HepG2 (cell line): ENCODE data around the gene SAPCD1. TPM values are rescaled to one million over a fixed set of nuclear protein-coding genes. Genes with fewer than 3 reads are reported as not detected.

Experiments
- CENPBD1 ChIP-seq: sonication (generic); formaldehyde crosslinking; IDR thresholded peaks from 2 replicates; pipeline ENCODE4 v1.8.0; 2022; ENCODE audit warnings: missing genetic modification reagents, low read depth, mild to moderate bottlenecking, borderline replicate concordance
- IRF1 ChIP-seq: sonication (generic); formaldehyde crosslinking; IDR thresholded peaks from 2 replicates; pipeline ENCODE4 v1.4.0; 2020; ENCODE audit warnings: low read depth, mild to moderate bottlenecking, missing genetic modification reagents
- POGK ChIP-seq: sonication (generic); formaldehyde crosslinking; conservative IDR thresholded peaks from 2 replicates; pipeline ENCODE4 v1.8.0; 2022; ENCODE audit warnings: mild to moderate bottlenecking, moderate library complexity, missing genetic modification reagents
- PRDM4 ChIP-seq: sonication (generic); formaldehyde crosslinking; IDR thresholded peaks from 2 replicates; pipeline ENCODE4 v1.9.0; 2021; ENCODE audit warnings: missing genetic modification reagents, borderline replicate concordance
- SSRP1 ChIP-seq: IDR thresholded peaks from 2 replicates; pipeline ENCODE4 v1.6.1; 2016; ENCODE audit warnings: control low read depth
- ZNF280D ChIP-seq: sonication (generic); formaldehyde crosslinking; IDR thresholded peaks from 2 replicates; pipeline ENCODE4 v1.5.1; 2020; ENCODE audit warnings: mild to moderate bottlenecking, missing genetic modification reagents
- ZNF646 ChIP-seq: sonication (generic); formaldehyde crosslinking; IDR thresholded peaks from 2 replicates; pipeline ENCODE4 v1.9.0; 2021; ENCODE audit warnings: mild to moderate bottlenecking, missing genetic modification reagents
- ZNF775 ChIP-seq: sonication (generic); formaldehyde crosslinking; IDR thresholded peaks from 2 replicates; pipeline ENCODE4 v1.4.0; 2020; ENCODE audit warnings: missing genetic modification reagents, mild to moderate bottlenecking, moderate library complexity, borderline replicate concordance
- ZSCAN5A ChIP-seq: sonication (generic); formaldehyde crosslinking; IDR thresholded peaks from 2 replicates; pipeline ENCODE4 v1.8.0; 2022; ENCODE audit warnings: mild to moderate bottlenecking, missing genetic modification reagents, borderline replicate concordance
- polyA plus RNA-seq, 8 experiments: library from polyadenylated mRNA; depleted of rRNA in 3 of 8; stranded (reverse) in 7 of 8; unstranded in 1 of 8; fragments of >200 nt; fragmentation: Illumina TruSeq in 4 of 8; extraction: Trizol in 4 of 8; gene quantifications; 2 replicates each; pipeline versions ENCODE4 v1.2.1 to v1.2.3, GENCODE V29; 2011 to 2016; ENCODE audit warnings: low read depth in 4 of 8, missing spikeins in 1 of 8, mixed read lengths in 1 of 8; ENCODE audit not compliant: insufficient read depth in 1 of 8
- total RNA-seq, 5 experiments: library from RNA; depleted of rRNA; stranded (reverse); fragments of >200 nt; fragmentation: Illumina TruSeq; extraction: Trizol; gene quantifications; 2 replicates each; pipeline ENCODE4 v1.2.3, GENCODE V29; 2016; ENCODE audit warnings: low read depth in 1 of 5

SAPCD1 gene
- total and polyA plus RNA-seq, 2 of the 13 experiments (the other 11 are each of a cell fraction or from before 2014, with no cell fraction given), result 2.5 to 3.9 TPM

GRCh38 chr6:31776989-31777666 is 14.7 kb downstream of the SAPCD1 start, which contains the start of gene VWA7 (continued):
- TF ChIP-seq ZNF646 (CRISPR knock-in tag), result no peak
- peak; percentile 65; the same call in 1 of the 2 replicates for TF ChIP-seq ZNF280D (CRISPR knock-in tag)
- 0 out of 2 replicates have a peak, but pooled peaks have one; percentile 45 for TF ChIP-seq POGK (CRISPR knock-in tag)
- no peak for TF ChIP-seq ZSCAN5A (CRISPR knock-in tag)
- no peak for TF ChIP-seq PRDM4
- TF ChIP-seq IRF1, result no peak
- TF ChIP-seq CENPBD1 (CRISPR knock-in tag), result no peak
- TF ChIP-seq SSRP1 (CRISPR knock-in tag), result no peak; the same call in 1 of the 2 replicates
- no peak for TF ChIP-seq ZNF775 (CRISPR knock-in tag)
